Loucy (cell line): ENCODE data around the gene GET4.

Experiments
- H2AFZ ChIP-seq: fragments of 200-600 bp; sonication (generic); 2 replicates; pipeline ENCODE4 v1.6.0; 2016; ENCODE audit warnings: antibody characterized with exemption, mild to moderate bottlenecking, low read length, moderate library complexity
- H3F3A ChIP-seq: fragments of 200-600 bp; 2 replicates; pipeline ENCODE4 v1.6.0; 2016; ENCODE audit warnings: antibody characterized with exemption, low read depth, mild to moderate bottlenecking
- H3K27me3 ChIP-seq: fragments of 200-600 bp; sonication (generic); 2 replicates; pipeline ENCODE4 v1.6.1; 2014; ENCODE audit warnings: low read length, mild to moderate bottlenecking; ENCODE audit not compliant: insufficient read depth, poor library complexity, severe bottlenecking
- H3K36me3 ChIP-seq: fragments of 200-600 bp; sonication (generic); 2 replicates; pipeline ENCODE4 v1.6.1; 2016; ENCODE audit warnings: low read length; ENCODE audit not compliant: insufficient read depth
- H3K4me1 ChIP-seq: fragments of 200-600 bp; sonication (generic); 2 replicates; pipeline ENCODE4 v1.5.1; 2014; ENCODE audit warnings: low read length, mild to moderate bottlenecking; ENCODE audit not compliant: insufficient read depth, poor library complexity, severe bottlenecking
- H3K4me2 ChIP-seq: fragments of 200-600 bp; sonication (generic); 2 replicates; pipeline ENCODE4 v1.6.0; 2014; ENCODE audit warnings: antibody characterized with exemption, low read length, low read depth, mild to moderate bottlenecking; ENCODE audit not compliant: poor library complexity, severe bottlenecking
- H3K4me3 ChIP-seq: fragments of 200-600 bp; sonication (generic); 2 replicates; pipeline ENCODE4 v1.5.1; 2014; ENCODE audit warnings: low read length, mild to moderate bottlenecking, mixed read lengths; ENCODE audit not compliant: poor library complexity, severe bottlenecking
- H3K79me2 ChIP-seq: fragments of 200-600 bp; sonication (generic); 2 replicates; pipeline ENCODE4 v1.6.1; 2014; ENCODE audit warnings: low read length; ENCODE audit not compliant: insufficient read depth
- H3K9ac ChIP-seq: fragments of 200-600 bp; sonication (generic); 2 replicates; pipeline ENCODE4 v1.6.0; 2014; ENCODE audit warnings: mild to moderate bottlenecking, low read depth, low read length, moderate library complexity; ENCODE audit not compliant: poor library complexity, severe bottlenecking
- H3K9me2 ChIP-seq: fragments of 200-600 bp; sonication (generic); replicated peaks from 2 replicates; pipeline ENCODE4 v1.6.1; 2016; ENCODE audit warnings: low read depth, low read length, mixed read lengths
- H3K9me3 ChIP-seq: fragments of 200-600 bp; sonication (generic); 2 replicates; pipeline ENCODE4 v1.6.1; 2014; ENCODE audit warnings: mild to moderate bottlenecking, antibody characterized with exemption, low read length, low read depth; ENCODE audit not compliant: insufficient read depth
- H4K20me1 ChIP-seq: fragments of 200-600 bp; sonication (generic); 2 replicates; pipeline ENCODE4 v1.6.0; 2014; ENCODE audit warnings: antibody characterized with exemption, low read length, mild to moderate bottlenecking; ENCODE audit not compliant: insufficient read depth, poor library complexity, severe bottlenecking
- EZH2phosphoT487 ChIP-seq: fragments of 200-600 bp; IDR thresholded peaks from 2 replicates; pipeline ENCODE4 v1.6.1; 2018; ENCODE audit warnings: antibody characterized with exemption, mild to moderate bottlenecking, moderate library complexity, borderline replicate concordance
- TF ChIP-seq, protein P1 (sequence below): fragments of 200-600 bp; sonication (generic); conservative IDR thresholded peaks from 2 replicates; pipeline ENCODE4 v1.5.1; 2014; ENCODE audit warnings: mild to moderate bottlenecking, antibody characterized with exemption, low read length

Gene GET4

DNA sequence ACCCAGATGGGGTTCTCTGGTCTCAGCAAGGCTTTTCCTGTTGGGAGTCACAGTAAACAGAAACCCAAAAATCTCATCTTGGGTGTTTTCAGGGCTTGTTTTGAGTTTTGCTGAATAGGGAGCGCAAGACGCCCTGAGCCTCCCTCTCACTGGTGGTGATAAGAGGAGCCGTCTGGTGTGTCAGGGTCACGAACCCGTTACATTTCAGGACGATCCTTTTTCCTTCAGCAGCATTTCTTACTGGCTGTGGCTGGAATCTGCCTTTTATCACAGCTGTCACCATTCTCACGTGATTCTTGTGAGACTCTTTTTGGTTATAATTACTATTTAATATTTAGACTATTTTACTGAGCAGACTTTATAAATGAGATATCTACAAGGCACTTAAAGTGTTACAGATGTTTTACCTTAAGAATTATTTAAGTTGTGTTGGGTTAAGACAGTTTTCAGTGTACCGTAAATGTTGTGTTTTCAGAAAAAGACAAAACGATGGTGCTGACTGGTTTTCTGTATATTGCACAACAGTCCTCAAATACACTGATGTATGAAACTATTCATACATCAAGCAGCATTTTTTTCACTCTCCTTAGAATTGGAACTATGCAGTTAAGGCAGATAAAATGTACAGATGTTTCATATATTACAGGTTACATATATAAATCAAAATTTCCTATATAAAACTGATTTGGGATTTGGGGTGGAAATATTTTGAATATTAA lies 2.2 kb upstream of the GET4 start:
- H3K79me2 ChIP-seq: peaks cover 23% of the 10 kb centered on the region
- no peak for TF ChIP-seq EZH2phosphoT487
- TF ChIP-seq, protein P1, sequence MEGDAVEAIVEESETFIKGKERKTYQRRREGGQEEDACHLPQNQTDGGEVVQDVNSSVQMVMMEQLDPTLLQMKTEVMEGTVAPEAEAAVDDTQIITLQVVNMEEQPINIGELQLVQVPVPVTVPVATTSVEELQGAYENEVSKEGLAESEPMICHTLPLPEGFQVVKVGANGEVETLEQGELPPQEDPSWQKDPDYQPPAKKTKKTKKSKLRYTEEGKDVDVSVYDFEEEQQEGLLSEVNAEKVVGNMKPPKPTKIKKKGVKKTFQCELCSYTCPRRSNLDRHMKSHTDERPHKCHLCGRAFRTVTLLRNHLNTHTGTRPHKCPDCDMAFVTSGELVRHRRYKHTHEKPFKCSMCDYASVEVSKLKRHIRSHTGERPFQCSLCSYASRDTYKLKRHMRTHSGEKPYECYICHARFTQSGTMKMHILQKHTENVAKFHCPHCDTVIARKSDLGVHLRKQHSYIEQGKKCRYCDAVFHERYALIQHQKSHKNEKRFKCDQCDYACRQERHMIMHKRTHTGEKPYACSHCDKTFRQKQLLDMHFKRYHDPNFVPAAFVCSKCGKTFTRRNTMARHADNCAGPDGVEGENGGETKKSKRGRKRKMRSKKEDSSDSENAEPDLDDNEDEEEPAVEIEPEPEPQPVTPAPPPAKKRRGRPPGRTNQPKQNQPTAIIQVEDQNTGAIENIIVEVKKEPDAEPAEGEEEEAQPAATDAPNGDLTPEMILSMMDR: no peak
- H3K36me3 ChIP-seq: peaks cover 22% of the 10 kb centered on the region; the same call in 1 of the 2 replicates
- H3K4me2 ChIP-seq: no peak overlapping the region
- no peaks in the 10 kb centered on the region for H3K9me3 ChIP-seq
- no peak overlapping the region for H2AFZ ChIP-seq
- H3K4me1 ChIP-seq: peaks cover 17% of the 10 kb centered on the region
- H3K9ac ChIP-seq: no peak overlapping the region
- peaks cover 16% of the 10 kb centered on the region for H4K20me1 ChIP-seq
- no peaks in the 10 kb centered on the region for H3K27me3 ChIP-seq
- no peaks in the 10 kb centered on the region for H3K9me2 ChIP-seq
- no peak overlapping the region for H3K4me3 ChIP-seq
- peaks cover 19% of the 10 kb centered on the region for H3F3A ChIP-seq

DNA sequence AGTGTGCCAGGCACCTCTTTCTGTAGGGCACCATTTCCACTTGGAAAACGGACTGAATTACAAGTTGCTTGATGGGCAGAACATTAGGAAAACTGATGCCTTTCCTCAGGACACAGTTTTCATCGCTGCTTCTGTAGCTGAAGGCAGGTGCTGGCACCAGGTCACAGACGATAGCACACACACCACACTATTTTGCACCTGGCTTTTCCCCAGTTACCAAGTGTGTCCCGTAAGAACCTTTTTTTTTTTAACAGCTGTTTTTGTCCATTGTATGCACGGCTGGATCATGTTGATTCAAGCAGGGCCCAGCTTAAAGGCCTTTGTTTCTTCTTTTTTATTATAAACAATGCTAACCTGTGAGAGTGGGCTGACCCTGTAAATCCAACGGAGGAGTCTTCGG lies 1.3 kb upstream of the GET4 start:
- no peak overlapping the region for H2AFZ ChIP-seq
- peaks cover 22% of the 10 kb centered on the region for H4K20me1 ChIP-seq
- no peak overlapping the region for H3K9ac ChIP-seq
- H3K4me2 ChIP-seq: no peak overlapping the region
- H3K9me3 ChIP-seq: no peaks in the 10 kb centered on the region
- H3K27me3 ChIP-seq: no peaks in the 10 kb centered on the region
- peaks cover 19% of the 10 kb centered on the region for H3F3A ChIP-seq
- H3K4me3 ChIP-seq: no peak overlapping the region
- H3K79me2 ChIP-seq: peaks cover 32% of the 10 kb centered on the region
- peaks cover 21% of the 10 kb centered on the region for H3K4me1 ChIP-seq
- TF ChIP-seq, protein P1: no peak
- no peak for TF ChIP-seq EZH2phosphoT487
- no peaks in the 10 kb centered on the region for H3K9me2 ChIP-seq
- H3K36me3 ChIP-seq: peaks cover 16% of the 10 kb centered on the region; the same call in 1 of the 2 replicates

DNA sequence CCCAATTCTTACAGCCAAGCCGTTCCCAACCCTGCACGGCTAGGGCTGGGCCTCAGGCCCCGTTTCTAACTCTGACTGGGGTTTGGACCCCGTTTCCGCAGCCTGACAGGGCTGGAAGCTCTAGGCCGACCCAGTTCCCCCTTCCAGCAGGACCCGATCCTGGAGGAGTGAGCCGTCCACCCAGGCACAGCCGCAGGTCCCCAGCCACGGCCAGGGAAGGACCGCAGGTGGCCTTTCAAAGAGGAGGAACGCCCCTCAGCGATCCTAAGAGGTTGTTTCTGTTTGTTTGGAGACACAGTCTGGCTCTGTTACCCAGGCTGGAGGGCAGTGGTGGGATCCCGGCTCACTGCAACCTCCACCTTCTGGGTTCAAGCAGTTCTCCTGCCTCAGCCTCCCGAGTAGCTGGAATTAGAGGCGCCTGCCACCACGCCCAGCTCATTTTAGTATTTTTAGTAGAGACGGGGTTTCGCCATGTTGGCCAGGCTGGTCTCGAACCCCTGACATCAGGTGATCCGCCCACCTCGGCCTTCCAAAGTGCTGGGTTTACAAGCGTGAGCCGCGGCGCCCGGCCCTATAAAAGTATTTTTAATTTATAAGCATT lies 778 bp upstream of the GET4 start:
- Histone ChIP-seq H3K36me3 (peaks cover 16% of the 10 kb centered on the region; the same call in 1 of the 2 replicates), H3K4me3 (no peak overlapping the region), H3F3A (peaks cover 19% of the 10 kb centered on the region), H3K9me3 (no peaks in the 10 kb centered on the region), H3K4me2 (no peak overlapping the region), H3K9me2 (no peaks in the 10 kb centered on the region), H3K9ac (no peak overlapping the region), H2AFZ (no peak overlapping the region), H4K20me1 (peaks cover 26% of the 10 kb centered on the region), H3K27me3 (no peaks in the 10 kb centered on the region), H3K4me1 (peaks cover 21% of the 10 kb centered on the region), H3K79me2 (peaks cover 37% of the 10 kb centered on the region)
- TF ChIP-seq, protein P1: no peak
- TF ChIP-seq EZH2phosphoT487: no peak
